GM08714 (cell line): ENCODE results near the gene PLAAT2.
"Not testable (repeated sequence)": the region's sequence is repeated elsewhere in the genome, so short reads cannot be mapped to it uniquely, and the experiment has no call there.

ENCODE experiments used
- H3K4me3 ChIP-seq: fragments of 200-500 bp; sonication (Bioruptor generic); 2 replicates; pipeline ENCODE4 v1.5.1; 2014; ENCODE audit warnings: mild to moderate bottlenecking, low read length, inconsistent platforms
- ZNF274 ChIP-seq: IDR thresholded peaks from 2 replicates; pipeline ENCODE4 v1.6.1; 2012; ENCODE audit warnings: mild to moderate bottlenecking, low read depth, low read length

Gene PLAAT2

GRCh38 chr11:63563201-63564055 is at the start of gene PLAAT2:
Gene PLAAT2 (minus strand): TSS chr11:63563379. CDS start chr11:63563324, 55 bp downstream.
- peak within 1 kb of the TSS; percentile 16; the same call in 1 of the 2 replicates for H3K4me3 ChIP-seq
- TF ChIP-seq ZNF274, result no peak

- TF ChIP-seq ZNF274, result no peak
- H3K4me3 ChIP-seq, result no peak overlapping the region
Measured at GRCh38 chr11:63612181-63612580, 49.0 kb upstream of the PLAAT2 start.

GRCh38 chr11:63611395-63611747 is 48.2 kb upstream of the PLAAT2 start:
- H3K4me3 ChIP-seq, result no peak overlapping the region
- TF ChIP-seq ZNF274, result no peak

GRCh38 chr11:63610604-63611394 is 47.6 kb upstream of the PLAAT2 start:
- H3K4me3 ChIP-seq, result no peak overlapping the region
- TF ChIP-seq ZNF274, result no peak

- TF ChIP-seq ZNF274, result no peak
- H3K4me3 ChIP-seq, result no peak overlapping the region
Measured at GRCh38 chr11:63609971-63610580, 46.9 kb upstream of the PLAAT2 start.

- no peak overlapping the region for H3K4me3 ChIP-seq
Measured at GRCh38 chr11:63609536-63609935, 46.4 kb upstream of the PLAAT2 start.

GRCh38 chr11:63608353-63609345 is 45.5 kb upstream of the PLAAT2 start:
- no peak for TF ChIP-seq ZNF274
- H3K4me3 ChIP-seq, result no peak overlapping the region

More at GRCh38 chr11:63609536-63609935, 46.4 kb upstream of the PLAAT2 start:
- TF ChIP-seq ZNF274, result no peak

- H3K4me3 ChIP-seq, result no peak overlapping the region
- no peak for TF ChIP-seq ZNF274
Measured at GRCh38 chr11:63603180-63603518, 40.0 kb upstream of the PLAAT2 start.

- not testable (repeated sequence) for H3K4me3 ChIP-seq
Measured at GRCh38 chr11:63602290-63603179, 39.4 kb upstream of the PLAAT2 start.

GRCh38 chr11:63599211-63600122 is 36.3 kb upstream of the PLAAT2 start:
- no peak for TF ChIP-seq ZNF274

GRCh38 chr11:63598556-63598955 is 35.4 kb upstream of the PLAAT2 start:
- TF ChIP-seq ZNF274, result no peak
- H3K4me3 ChIP-seq, result no peak overlapping the region

More at GRCh38 chr11:63599211-63600122, 36.3 kb upstream of the PLAAT2 start:
- no peak overlapping the region for H3K4me3 ChIP-seq

- TF ChIP-seq ZNF274, result no peak
Measured at GRCh38 chr11:63595296-63595695, 32.1 kb upstream of the PLAAT2 start.

More at GRCh38 chr11:63595296-63595695, 32.1 kb upstream of the PLAAT2 start:
- H3K4me3 ChIP-seq, result no peak overlapping the region
